Activated T-cell treated with anti-CD3 and anti-CD28 coated beads, Interleukin-2, amount 50 U/mL, for 72 hours (primary cell): Measurements from ENCODE around the gene CABCOCO1. TPM values are rescaled to one million over a fixed set of nuclear protein-coding genes. Genes with fewer than 3 reads are reported as not detected.

Experiments
- ATAC-seq, 2 donors: fragments of 150-1000 bp; cut with Tn5 transposase; replicated peaks in 1 of 2; 2 replicates each; pipeline ENCODE4 v1.10.0; 2021; ENCODE audit warnings: moderate library complexity in 2 of 2, mild to moderate bottlenecking in 1 of 2
- DNase-seq, 2 donors: peaks; one replicate each; pipeline ENCODE4 v3.0.0; 2021 to 2022; ENCODE audit warnings: mixed read lengths in 1 of 2
- H3K27ac Mint-ChIP-seq: one replicate; pipeline ENCODE4 v1.8.0; 2022; ENCODE audit warnings: mild to moderate bottlenecking, moderate library complexity, mixed read lengths
- H3K27me3 Mint-ChIP-seq: one replicate; pipeline ENCODE4 v1.8.0; 2022; ENCODE audit warnings: low read depth, mixed read lengths
- H3K36me3 Mint-ChIP-seq, 2 donors: one replicate each; pipeline ENCODE4 v1.8.0; 2022; ENCODE audit warnings: mixed read lengths in 2 of 2, mild to moderate bottlenecking in 1 of 2; ENCODE audit not compliant: insufficient read depth in 2 of 2
- H3K4me1 Mint-ChIP-seq: one replicate; pipeline ENCODE4 v1.8.0; 2022; ENCODE audit warnings: low read depth, mixed read lengths
- H3K4me3 Mint-ChIP-seq, 2 donors: one replicate each; pipeline ENCODE4 v1.8.0; 2022; ENCODE audit warnings: mild to moderate bottlenecking in 2 of 2, mixed read lengths in 2 of 2, moderate library complexity in 2 of 2
- H3K9me3 Mint-ChIP-seq, 2 donors: one replicate each; pipeline ENCODE4 v1.8.0; 2022; ENCODE audit warnings: mixed read lengths in 2 of 2
- total RNA-seq, 2 donors: library from RNA; stranded (reverse); gene quantifications; one replicate each; pipeline ENCODE4 v1.2.3, GENCODE V29; 2022

Gene CABCOCO1
- total RNA-seq, 2 donors from 2014 or later: not detected

DNA sequence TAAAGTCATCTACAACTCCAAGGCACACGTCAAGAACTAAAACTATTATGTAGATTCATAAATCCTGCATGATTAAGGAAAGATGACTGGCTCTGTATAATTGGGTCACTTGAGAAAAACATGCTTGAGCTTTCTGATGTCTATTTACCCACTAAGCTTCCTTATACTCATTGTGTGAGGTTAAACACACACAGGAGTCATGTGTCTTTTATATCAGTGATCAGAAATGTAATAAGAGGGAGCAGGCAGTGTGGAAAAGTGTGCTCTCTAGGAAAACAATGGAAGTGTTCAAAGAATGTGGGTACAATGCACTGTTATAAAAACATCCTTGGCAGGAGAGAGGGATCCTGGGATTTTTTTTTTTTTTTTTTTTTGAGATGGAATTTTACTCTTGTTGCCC is 130.2 kb downstream of the CABCOCO1 start:
- Mint-ChIP-seq H3K27me3 (no peaks in the 10 kb centered on the region), H3K4me1 (no peaks in the 10 kb centered on the region), H3K9me3 (peaks cover 0 to 2% of the 10 kb centered on the region in 2 donors), H3K27ac (no peak overlapping the region), H3K36me3 (no peaks in the 10 kb centered on the region), H3K4me3 (no peak overlapping the region)
- DNase-seq (no peak), ATAC-seq (no peak)

- Mint-ChIP-seq H3K4me1 (no peaks in the 10 kb centered on the region), H3K9me3 (peaks cover 0 to 2% of the 10 kb centered on the region in 2 donors), H3K4me3 (no peak overlapping the region), H3K27me3 (no peaks in the 10 kb centered on the region), H3K27ac (no peak overlapping the region), H3K36me3 (no peaks in the 10 kb centered on the region)
- ATAC-seq (no peak), DNase-seq (no peak)
Measured at GRCh38 chr10:61793760-61794703, 131.3 kb downstream of the CABCOCO1 start.

DNA sequence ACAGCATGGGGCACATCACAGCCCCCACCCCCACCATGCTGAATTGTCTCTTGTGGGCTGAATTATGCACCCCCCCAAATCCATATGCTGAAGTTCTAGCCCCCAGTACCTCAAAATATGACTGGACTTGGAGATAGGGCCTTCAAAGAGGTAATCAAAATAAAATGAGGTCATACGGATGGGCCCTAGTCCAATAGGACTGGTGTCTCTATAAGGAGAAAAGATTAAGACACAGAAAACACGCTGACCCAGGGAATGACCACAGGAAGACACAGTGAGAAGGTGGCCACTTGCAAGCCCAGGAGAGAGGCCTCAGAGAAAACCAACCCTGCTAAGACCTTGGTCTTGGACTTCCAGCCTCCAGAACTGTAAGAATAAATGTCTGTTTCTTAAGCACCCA is 132.4 kb downstream of the CABCOCO1 start:
- H3K27ac Mint-ChIP-seq: no peak overlapping the region
- ATAC-seq (no peak), DNase-seq (no peak)
- H3K4me3 Mint-ChIP-seq: no peak overlapping the region
- H3K36me3 Mint-ChIP-seq: no peaks in the 10 kb centered on the region
- peaks cover 0 to 2% of the 10 kb centered on the region in 2 donors for H3K9me3 Mint-ChIP-seq
- no peaks in the 10 kb centered on the region for H3K4me1 Mint-ChIP-seq
- no peaks in the 10 kb centered on the region for H3K27me3 Mint-ChIP-seq

DNA sequence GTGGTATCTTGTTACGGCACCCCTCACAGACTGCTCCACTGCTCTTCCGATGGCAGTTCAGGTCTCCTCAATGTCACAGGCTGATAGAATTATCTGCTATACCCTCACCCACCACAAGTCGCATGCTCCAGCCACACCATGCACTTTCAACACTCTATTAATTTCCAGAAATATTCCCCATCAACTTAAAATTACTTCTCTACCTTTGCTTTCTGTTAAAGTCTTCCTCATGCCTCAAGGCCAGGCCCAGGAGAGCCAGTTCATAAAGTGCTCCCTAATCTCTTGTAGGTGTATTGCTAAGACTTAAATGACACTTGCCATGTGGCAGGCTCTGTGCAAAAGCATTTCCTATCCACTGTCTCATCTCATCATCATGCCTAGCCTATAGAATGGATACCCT is 132.8 kb downstream of the CABCOCO1 start:
- Mint-ChIP-seq H3K36me3 (no peaks in the 10 kb centered on the region), H3K27ac (no peak overlapping the region), H3K27me3 (no peaks in the 10 kb centered on the region), H3K9me3 (peaks cover 0 to 2% of the 10 kb centered on the region in 2 donors), H3K4me3 (no peak overlapping the region), H3K4me1 (no peaks in the 10 kb centered on the region)
- ATAC-seq (no peak), DNase-seq (no peak)

DNA sequence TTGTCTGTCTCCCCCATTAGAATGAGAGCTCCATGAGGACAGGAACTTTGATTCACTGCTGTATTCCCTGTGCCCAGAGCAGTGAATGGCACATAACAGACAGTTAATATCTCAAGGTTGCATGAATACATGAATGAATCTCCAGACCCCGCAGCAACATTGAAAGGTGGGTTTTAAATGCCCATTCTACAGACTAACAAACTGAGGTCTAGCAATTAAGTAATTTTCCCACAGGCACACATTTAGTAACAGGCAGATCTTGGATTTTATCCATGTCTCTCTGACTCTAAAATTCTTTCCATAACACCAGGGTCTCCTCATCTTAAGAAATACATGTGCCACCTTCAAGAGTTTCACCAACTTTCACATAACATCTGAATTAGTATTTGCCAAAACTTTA is 134.1 kb downstream of the CABCOCO1 start:
- Mint-ChIP-seq H3K9me3 (peaks cover 0 to 1% of the 10 kb centered on the region in 2 donors), H3K4me1 (no peaks in the 10 kb centered on the region), H3K36me3 (no peaks in the 10 kb centered on the region), H3K27me3 (no peaks in the 10 kb centered on the region), H3K4me3 (no peak overlapping the region), H3K27ac (no peak overlapping the region)
- DNase-seq (no peak), ATAC-seq (no peak)

- no peaks in the 10 kb centered on the region for H3K36me3 Mint-ChIP-seq
- H3K4me3 Mint-ChIP-seq: no peak overlapping the region
- DNase-seq: no peak
- H3K27ac Mint-ChIP-seq: no peak overlapping the region
- H3K9me3 Mint-ChIP-seq: no peaks in the 10 kb centered on the region
- no peak for ATAC-seq
- H3K4me1 Mint-ChIP-seq: no peaks in the 10 kb centered on the region
- H3K27me3 Mint-ChIP-seq: no peaks in the 10 kb centered on the region
Measured at GRCh38 chr10:61797304-61798153, 134.8 kb downstream of the CABCOCO1 start.

GRCh38 chr10:61798713-61799112 is 136.0 kb downstream of the CABCOCO1 start:
- H3K27ac Mint-ChIP-seq: no peak overlapping the region
- no peaks in the 10 kb centered on the region for H3K4me1 Mint-ChIP-seq
- no peaks in the 10 kb centered on the region for H3K36me3 Mint-ChIP-seq
- ATAC-seq (no peak), DNase-seq (no peak)
- no peak overlapping the region for H3K4me3 Mint-ChIP-seq
- no peaks in the 10 kb centered on the region for H3K9me3 Mint-ChIP-seq
- H3K27me3 Mint-ChIP-seq: no peaks in the 10 kb centered on the region

GRCh38 chr10:61801484-61801883 is 138.8 kb downstream of the CABCOCO1 start:
- peaks cover 6% of the 10 kb centered on the region for H3K4me1 Mint-ChIP-seq
- H3K27ac Mint-ChIP-seq: no peak overlapping the region
- DNase-seq: no peak
- H3K36me3 Mint-ChIP-seq: no peaks in the 10 kb centered on the region
- no peak for ATAC-seq
- no peaks in the 10 kb centered on the region for H3K9me3 Mint-ChIP-seq
- H3K4me3 Mint-ChIP-seq: no peak overlapping the region
- H3K27me3 Mint-ChIP-seq: no peaks in the 10 kb centered on the region

GRCh38 chr10:61803269-61803668 is 140.5 kb downstream of the CABCOCO1 start:
- H3K4me1 Mint-ChIP-seq: peaks cover 6% of the 10 kb centered on the region
- H3K27me3 Mint-ChIP-seq: no peaks in the 10 kb centered on the region
- DNase-seq (no peak), ATAC-seq (no peak)
- H3K27ac Mint-ChIP-seq: no peak overlapping the region
- no peaks in the 10 kb centered on the region for H3K36me3 Mint-ChIP-seq
- no peaks in the 10 kb centered on the region for H3K9me3 Mint-ChIP-seq
- no peak overlapping the region for H3K4me3 Mint-ChIP-seq

GRCh38 chr10:61804414-61804813 is 141.7 kb downstream of the CABCOCO1 start:
- ATAC-seq (no peak), DNase-seq (no peak)
- Mint-ChIP-seq H3K4me3 (no peak overlapping the region), H3K36me3 (no peaks in the 10 kb centered on the region), H3K27me3 (peaks cover 2% of the 10 kb centered on the region), H3K4me1 (peaks cover 6% of the 10 kb centered on the region), H3K9me3 (no peaks in the 10 kb centered on the region), H3K27ac (no peak overlapping the region)

DNA sequence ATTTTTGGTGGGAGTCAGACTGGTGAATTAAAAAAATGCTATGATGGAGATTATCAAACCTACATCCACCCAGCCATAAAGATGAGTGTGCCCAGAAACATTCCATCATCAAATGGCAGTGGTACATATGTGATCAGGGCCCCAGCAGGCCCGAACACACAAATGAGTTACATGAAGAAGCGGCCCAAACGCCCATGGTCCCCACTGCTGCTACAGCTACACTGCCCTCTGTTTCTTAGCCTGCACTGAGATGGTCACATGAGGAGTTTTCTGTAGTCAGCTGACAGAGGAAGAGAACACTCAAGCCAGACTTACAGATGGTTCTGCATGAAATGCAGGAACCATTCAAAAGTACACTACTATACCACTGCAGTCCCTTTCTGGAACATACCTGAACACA is 142.4 kb downstream of the CABCOCO1 start:
- H3K4me1 Mint-ChIP-seq: peaks cover 6% of the 10 kb centered on the region
- DNase-seq (no peak), ATAC-seq (no peak)
- H3K9me3 Mint-ChIP-seq: no peaks in the 10 kb centered on the region
- H3K27ac Mint-ChIP-seq: no peak overlapping the region
- H3K27me3 Mint-ChIP-seq: peaks cover 9% of the 10 kb centered on the region
- H3K36me3 Mint-ChIP-seq: no peaks in the 10 kb centered on the region
- no peak overlapping the region for H3K4me3 Mint-ChIP-seq

DNA sequence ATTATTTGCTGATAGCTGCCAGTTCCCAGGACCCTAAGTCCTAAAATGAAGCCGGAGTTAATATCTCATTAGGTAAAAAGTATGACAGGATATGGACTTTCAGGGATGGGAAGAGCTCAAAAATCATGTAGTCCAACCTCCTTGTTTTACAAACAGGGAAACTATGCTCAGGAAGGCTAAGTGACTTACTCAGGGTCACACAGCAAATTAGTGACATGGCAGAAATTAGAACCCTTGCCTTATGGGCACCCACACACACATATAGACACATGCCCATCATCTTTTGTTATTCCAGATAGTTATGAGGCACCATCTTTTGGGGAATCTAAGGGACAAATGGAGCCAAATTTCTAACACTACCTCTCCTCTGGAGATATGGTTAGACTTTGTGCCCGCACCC is 147.5 kb downstream of the CABCOCO1 start:
- Mint-ChIP-seq H3K4me1 (peaks cover 13% of the 10 kb centered on the region), H3K27ac (no peak overlapping the region), H3K36me3 (no peaks in the 10 kb centered on the region), H3K4me3 (no peak overlapping the region), H3K27me3 (peaks cover 17% of the 10 kb centered on the region), H3K9me3 (no peaks in the 10 kb centered on the region)
- no peak for DNase-seq
- no peak for ATAC-seq

DNA sequence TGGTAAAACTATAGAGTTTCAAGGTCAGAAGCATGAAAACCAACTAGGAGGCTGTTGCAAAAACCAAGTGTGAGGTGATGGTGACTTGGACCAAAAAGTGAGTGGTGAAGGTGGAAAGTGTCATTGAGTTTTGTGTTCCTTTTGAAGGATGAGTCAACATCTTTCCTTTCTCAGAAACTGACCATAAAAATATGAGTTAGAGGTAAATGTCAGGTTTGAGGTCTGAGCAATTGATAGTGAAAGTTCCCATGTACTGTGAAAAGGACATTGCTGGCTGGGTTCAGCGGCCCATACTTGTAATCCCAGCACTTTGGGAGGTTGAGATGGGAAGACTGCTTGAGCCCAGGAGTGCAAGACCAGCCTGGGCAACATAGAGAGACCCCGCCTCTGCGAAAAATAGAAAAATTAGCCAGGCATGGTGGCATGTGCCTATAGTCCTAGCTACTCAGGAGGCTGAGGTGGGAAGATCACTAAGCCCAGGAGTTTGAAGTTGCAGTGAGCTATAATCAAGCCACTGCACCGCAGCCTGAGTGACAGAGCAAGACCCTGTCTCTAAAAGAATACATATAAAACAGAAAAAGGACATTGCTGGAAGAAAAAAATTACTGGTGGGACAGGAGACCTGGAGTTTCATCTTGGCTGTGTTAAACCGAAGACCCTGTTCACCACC is 149.5 kb downstream of the CABCOCO1 start:
- DNase-seq (no peak), ATAC-seq (peak; percentile 75 to 77)
- Mint-ChIP-seq H3K36me3 (no peaks in the 10 kb centered on the region), H3K4me1 (peaks cover 13% of the 10 kb centered on the region), H3K27ac (no peak overlapping the region), H3K4me3 (no peak overlapping the region), H3K27me3 (peaks cover 17% of the 10 kb centered on the region), H3K9me3 (no peaks in the 10 kb centered on the region)
